GM19397 (cell line): ENCODE results near the gene SOX6.
"Not testable (repeated sequence)": the region's sequence is repeated elsewhere in the genome, so short reads cannot be mapped to it uniquely, and the experiment has no call there.

Source experiments
- ATAC-seq: cut with Tn5 transposase; IDR thresholded peaks from one replicate; pipeline ENCODE4 v1.9.1; 2021; ENCODE audit warnings: mild to moderate bottlenecking, moderate library complexity; ENCODE audit not compliant: unreplicated experiment

Gene SOX6

DNA sequence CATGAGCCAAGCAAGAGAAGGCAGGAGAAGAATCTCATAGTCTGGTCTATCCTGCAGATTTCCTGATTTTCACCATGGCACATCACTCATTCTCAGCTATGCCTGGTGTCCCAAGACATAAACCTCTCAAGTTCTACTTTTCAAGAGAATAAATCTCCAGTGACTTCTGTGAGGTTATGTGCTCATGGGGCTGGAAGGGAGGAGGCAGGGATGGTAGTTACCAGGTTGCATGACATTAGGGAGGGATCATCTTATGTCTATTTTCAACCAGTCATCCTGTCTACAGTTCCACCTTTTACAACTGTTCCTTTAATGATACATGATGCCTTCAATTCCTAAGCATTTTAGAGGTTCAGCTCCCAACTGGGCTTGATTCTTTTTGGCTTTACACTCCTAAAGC, 297.7 kb downstream of the SOX6 start:
- no peak for ATAC-seq

DNA sequence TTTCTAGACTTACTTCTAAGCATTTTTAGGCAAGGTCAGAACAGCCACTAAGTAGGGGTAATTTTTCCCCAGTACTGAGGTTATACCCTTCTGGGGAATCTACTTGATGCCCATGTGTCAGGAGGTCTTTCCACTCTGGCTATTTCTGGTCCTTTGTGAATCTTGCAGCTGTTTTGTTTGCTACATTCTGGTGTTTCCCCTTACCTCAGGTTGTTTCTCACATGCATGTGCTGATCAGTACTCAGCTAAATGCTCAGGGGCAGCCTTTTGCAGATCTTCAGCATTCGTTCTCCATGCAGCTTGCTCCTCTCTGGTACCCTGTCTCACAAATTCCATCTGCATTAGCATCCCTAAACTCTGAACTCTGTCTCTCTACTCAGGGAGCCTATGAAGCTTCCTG, 303.6 kb downstream of the SOX6 start:
- ATAC-seq, result no peak

DNA sequence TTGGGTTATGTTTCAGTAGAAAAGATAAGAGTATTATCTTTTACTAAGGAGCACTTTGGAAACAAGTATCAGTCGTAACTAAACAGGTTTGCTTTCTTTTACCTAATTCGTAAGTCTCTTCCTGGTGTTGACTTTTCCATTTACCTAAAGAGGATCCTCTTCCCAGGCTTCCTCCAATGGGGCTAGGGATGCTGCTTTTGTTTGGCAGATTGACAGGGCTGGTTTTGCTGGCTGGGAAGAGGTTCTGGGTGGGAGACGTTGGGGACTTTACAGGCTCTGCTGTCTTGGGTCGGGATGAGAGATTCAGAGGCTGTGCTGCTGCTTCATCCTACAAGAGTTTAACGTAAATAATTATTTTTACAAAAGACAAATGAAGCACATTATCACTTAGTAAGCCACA, 306.7 kb downstream of the SOX6 start:
- ATAC-seq, result no peak

DNA sequence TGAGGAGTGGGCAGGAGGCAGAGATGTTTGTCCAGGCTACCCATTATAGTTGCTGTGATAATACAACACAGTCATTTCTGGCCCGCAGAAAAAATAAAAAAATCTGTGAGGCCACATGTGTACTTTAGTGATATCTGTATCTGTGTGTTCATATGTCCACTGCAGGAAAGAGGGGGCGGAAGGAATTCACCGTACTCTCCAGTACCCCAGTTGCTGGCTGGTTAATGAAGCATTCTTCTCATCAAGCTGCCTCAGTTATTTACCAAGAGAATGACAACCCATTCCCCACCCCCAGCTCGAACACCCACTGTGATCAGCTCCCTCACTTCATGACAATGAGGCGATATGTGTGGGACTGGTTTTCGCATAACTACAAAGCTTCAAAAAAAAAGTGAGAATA, 309.3 kb downstream of the SOX6 start:
- no peak for ATAC-seq

DNA sequence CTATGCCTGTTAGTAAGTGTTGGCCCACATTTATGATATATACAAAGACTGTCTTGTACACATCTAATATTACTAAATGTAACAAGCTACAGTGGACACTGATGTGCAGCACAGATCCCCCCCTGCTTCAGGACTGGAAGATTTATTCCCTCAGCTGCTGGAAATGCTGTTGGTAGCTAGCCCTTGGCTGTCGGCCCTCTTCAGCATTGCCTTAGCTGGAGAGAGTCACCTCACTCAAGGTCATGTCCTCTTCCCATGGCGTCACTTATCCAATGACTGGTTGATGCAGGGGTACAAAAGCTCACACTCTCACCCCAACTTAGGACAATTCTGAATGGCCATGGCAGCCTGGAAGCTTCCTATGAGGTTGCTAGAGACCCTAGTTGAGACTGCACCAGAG, 312.7 kb downstream of the SOX6 start:
- no peak for ATAC-seq

DNA sequence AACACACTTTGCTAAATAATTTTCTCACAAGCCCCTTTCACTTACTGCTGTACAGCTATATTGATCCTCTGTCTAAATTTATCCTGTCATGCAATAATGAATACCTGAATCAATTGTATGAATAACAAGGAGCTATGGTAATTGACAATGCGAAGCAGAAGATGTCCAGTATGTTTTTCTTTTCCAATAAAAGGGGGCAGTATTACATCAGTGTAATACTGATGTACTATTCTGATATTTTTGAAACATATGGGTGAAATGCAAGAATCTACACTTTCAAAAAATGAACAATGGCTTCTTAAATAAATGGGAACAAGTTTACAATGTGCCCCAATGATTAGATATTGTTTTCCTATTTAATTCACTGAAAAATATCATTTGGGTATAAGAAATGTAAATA, 315.1 kb downstream of the SOX6 start:
- ATAC-seq, result no peak

DNA sequence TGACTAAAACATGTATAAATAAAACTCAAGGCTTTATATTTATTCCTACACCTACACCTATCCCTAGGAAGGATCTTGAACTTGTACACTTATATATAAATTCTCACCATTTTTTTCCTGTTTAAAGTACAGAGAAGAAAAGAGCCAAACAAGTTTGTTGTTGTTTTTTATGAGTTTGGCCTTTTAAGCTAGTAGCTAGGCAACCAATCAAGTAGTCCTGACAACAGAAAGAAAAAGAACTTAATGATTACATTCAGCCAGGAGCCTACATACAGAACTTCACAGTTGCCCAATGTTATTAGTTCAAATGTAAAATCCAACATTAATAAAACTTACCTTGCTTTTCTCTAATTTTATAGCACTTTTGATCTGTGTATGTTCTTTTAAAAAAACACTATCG, 316.2 kb downstream of the SOX6 start:
- ATAC-seq, result no peak

DNA sequence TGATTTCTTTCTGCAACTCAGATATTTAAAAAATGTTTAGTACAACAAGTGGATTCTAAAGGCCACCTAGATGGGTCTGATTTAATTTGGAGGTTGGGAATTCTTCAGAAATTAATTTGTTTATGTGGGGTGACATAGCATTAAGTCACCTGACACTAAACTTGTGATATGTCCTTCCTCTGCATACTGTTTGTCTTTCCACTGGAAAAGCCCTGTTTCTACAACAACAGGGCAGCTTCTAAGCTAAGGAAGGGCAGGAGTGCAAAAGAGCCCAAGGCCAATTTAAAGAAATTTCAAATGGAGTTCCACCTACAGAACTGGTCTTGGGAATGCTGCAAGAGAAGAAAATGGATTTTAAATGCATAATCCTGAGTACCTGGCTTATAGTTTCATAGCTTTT, 319.2 kb downstream of the SOX6 start:
- no peak for ATAC-seq

DNA sequence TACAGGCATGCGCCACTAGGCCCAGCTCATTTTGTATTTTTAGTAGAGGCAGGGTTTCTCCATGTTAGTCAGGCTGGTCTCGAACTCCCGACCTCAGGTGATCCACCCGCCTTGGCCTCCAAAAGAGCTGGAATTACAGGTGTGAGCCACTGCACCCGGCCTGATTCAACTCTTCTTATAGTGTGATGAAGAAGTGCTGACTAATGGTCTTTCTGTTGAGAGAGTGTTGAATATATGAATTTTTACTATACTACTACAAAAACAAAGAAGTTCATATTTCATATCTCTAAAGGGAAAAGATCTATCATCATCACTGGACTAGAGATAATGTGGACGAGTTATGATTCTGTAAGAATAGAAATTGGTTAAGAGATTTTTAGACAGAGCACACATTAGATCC, 320.1 kb downstream of the SOX6 start:
- no peak for ATAC-seq

DNA sequence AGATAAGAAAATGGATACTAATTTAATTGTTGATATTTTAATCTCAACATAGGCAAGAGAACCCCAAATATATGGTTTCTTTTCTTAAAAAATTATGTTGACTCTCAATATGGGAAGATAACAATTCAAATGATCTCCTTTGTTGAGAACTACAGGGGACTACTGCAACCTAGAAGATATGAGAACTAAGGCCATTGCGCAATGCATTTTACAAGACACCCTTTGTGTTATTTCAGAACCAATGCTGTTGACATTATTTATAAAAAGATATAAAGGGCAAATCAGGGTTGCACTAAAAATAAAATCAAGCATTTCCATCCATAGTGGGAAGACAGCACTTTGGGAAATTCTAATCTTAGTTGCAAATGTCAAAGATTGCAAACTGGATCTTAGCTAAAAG, 322.3 kb downstream of the SOX6 start:
- ATAC-seq, result no peak

DNA sequence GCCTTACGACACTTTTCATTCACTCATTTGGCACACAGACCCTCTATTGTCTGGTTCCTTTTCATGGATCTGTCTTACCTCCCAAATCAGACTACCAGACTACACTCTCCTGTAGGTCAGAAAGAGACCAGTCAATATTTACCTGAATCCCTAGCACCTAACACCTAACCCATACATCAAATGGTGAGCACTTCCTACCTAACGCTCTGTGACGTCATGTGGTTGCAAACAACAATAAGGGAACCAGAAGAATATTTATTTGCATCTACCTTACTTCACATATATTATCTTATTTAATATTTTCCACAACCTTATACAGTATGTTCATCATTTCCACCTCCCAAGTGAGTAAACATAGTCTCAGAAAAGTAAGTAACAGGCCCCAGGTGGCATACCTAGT, 323.4 kb downstream of the SOX6 start:
- ATAC-seq, result no peak

DNA sequence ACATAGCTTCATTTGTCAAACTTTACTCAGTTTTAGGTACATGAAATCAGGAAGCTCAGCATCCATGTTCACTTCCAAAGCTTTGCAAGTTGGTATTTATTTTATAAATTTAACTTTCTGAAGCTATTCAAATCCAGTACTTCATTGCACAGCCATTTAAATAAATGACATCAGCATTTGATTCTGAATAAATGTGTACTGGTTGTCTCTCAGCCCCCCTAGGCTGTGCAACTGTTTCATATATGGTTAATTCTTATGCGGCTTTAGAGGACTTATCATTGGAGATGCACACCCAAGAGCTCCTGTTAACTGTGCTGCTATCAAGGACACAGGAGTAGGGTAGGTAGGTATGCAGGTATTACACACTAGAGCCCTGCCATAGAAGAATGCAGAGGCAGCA, 325.1 kb downstream of the SOX6 start:
- no peak for ATAC-seq

DNA sequence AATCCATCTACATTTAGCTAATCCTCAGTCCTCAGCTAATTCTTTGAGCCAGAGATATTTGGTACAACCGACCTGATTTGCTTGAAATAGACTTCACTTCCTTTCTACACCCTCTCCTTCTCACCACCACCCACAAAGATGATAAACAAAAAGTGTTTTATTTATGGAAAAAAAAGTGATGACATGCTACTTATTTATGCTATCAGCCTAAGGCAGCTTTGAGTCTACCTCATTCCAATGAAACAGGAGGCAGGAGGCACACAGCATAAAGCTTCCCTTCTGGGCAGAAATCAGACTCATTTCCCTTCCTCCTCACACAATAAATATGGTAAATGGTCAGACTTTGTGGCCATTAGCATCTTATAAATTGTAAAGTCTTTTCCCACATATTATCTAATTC, 325.7 kb downstream of the SOX6 start:
- ATAC-seq, result no peak

DNA sequence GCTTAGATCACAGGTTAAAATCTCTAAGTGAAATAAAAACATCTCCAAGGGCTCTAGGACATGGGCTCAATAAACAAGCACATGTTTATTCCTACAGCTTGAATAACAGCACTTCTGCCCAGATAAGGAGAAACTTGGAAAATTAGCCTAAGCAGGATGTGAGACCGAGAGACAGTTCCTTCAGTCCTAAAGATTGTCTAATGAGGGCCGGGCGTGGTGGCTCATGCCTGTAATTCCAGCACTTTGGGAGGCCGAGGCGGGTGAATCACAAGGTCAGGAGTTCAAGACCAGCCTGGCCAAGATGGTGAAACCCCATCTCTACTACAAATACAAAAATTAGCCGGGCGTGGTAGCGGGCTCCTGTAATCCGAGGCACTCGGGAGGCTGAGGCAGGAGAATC, 327.2 kb downstream of the SOX6 start:
- not testable (repeated sequence) for ATAC-seq

DNA sequence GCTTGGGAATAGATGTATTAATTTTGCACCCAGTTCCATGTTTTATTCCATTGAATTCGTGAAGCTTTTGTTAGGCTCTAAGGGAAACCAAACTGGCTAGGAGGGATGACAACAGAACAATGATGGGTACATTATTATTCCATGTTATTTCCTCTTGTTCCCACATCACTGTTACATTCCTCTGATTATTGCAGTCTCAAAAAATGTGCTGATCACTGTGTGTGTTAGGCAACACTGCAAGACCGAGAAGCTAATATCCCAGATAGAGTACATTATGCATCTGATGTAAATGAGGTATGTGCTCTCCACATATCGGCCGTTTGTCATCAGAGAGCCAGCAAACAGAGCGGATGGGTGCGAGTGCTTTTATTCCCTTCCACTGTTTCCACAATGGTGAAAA, 327.9 kb downstream of the SOX6 start:
- no peak for ATAC-seq

DNA sequence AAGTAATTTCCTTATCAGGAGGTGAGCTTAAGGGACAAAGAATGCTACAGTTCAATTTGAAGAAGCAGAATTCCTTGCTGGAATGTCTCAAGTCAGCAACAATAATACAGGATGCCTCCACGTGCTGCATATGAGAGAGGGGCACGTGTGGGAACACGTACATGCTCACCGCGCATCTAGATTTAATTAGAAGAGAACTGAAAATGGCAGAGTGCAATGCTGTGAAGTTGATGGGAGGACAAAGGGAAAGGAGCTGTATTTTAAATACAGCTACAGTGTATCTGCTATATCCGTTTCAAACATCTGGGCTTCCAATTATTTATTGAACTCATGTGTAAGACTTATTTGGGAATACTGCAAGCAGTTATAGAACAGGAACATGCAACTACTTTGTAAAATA, 328.7 kb downstream of the SOX6 start:
- ATAC-seq, result no peak

DNA sequence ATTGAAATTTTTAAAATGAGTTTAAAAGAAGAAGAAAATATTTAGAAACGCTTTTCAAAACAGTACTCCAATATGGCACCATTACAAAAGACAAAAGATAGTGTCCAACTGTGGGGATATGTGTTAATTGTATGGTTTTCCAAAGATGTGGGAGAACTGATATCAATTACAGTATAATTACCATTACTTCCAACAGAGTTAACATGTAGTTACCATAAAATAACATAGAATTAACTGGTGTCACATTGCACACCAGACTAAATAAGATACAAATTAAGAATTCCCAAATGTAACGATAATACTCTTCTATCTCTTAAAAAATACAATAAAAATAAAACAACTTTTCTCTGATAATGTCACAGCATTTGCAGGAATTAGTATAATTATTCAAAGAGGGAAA, 329.5 kb downstream of the SOX6 start:
- no peak for ATAC-seq

DNA sequence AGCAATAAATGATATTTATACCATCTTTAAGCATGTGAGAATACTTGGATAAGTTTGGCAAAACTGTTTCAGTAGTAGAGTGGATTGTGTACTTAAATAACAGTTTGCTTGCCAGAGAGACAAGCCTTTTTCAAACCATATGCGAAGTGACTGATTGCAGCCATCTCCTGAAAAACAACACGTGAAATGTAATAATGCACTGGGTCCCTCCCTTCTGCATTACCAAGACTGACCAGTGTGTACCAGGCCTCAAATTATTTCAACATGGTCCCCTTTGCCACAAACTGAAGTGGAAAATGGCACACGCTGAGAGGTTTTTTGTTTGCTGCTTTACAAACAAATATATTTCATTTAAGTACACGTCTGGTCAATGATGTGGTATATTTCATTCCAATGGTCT, 337.4 kb downstream of the SOX6 start:
- no peak for ATAC-seq

DNA sequence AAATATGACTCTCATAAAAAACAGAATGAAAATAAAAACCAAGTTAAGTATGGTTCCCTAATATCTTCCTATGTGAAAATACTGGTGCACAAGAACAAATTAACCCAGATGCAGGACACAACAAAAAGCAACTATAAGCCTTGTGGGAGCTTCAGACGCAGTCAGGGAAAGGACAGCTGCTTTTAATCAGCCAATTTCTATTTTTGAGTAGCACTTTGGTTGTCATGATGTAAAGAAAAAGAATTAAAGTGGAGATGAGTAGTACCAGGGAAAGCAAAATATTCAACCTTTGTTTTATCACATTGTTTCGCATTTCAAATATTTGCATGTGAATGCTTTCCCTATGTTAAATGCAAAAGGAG, 339.9 kb downstream of the SOX6 start:
- ATAC-seq, result no peak

DNA sequence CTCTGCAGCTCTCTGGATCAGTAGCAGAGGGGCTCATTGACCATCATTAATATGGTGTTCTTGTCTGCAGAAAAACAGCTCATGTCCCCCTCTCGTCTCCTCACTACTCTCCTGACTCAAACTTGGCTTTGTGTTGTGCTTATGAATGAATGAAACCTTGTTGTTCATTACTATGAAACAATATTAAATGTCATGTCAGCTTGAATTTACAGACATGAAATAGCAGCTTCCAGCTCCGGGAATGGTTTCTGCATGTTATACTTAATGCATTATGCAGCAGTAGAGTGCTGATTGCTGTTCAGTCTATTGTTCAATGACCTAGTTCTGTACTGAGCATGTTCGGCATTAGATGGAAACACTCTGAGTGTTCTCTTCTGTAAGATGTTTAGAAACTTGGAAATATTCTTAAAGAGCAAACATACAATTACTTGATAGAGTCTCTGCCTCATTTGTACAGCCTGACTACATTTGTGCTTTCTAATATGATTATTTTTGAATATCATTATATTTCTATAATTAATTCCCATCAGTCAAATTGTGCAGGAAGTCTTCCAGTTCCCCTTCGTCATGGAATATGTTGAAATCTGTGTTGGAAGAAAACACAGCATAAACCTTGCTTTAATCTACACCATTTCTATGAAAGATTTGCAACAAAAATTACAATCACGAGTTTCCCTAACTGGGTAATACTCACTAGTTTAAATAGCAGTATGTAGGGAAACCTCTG, 340.4 kb downstream of the SOX6 start:
- ATAC-seq, result no peak

DNA sequence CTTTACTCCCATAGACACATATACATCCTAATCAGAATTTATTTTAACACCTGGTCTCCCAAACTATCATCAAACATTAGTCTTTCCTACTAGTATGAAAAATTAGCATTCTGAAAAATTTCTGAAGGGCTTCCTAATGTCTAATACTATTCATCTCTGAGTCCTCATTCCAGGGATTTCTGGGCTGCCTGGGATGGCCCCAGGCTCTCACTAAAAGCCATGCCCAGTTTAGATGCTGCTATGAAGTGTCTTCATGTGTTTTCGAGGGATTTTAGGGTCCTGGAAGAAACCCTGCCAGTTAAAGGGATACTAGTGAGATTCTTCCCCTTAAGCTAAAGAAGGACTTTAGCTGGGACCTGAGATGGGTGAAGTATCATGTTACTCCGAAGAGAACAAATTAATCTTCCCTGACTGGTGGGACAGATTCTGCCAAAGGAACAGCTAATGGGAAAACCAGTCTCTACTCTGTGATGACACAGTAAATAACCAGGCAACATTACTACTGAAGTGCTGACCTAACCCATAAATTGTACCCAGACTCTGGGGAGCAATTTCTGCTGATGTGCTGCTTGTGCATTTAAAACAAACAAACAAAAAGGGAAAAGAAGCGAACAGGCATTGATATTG, 342.6 kb downstream of the SOX6 start:
- ATAC-seq, result no peak

DNA sequence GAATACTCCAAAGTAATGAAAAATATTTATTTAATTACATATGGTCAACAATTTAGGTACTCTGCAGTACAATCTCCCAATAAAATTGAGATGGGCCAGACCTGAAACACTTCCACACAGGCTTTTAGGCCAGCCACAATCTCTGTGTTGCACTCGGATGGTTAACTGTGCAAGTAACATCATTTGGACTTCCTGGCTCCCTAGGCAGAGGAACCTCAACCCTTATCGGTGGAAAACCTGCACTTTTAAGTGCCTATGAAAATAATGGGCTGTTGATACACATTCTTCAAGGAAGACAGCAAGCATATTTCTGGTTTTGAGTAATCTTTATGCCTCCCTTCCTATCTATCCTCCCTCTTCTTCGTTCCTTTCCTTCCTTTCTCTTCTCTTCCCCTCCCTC, 343.1 kb downstream of the SOX6 start:
- no peak for ATAC-seq

DNA sequence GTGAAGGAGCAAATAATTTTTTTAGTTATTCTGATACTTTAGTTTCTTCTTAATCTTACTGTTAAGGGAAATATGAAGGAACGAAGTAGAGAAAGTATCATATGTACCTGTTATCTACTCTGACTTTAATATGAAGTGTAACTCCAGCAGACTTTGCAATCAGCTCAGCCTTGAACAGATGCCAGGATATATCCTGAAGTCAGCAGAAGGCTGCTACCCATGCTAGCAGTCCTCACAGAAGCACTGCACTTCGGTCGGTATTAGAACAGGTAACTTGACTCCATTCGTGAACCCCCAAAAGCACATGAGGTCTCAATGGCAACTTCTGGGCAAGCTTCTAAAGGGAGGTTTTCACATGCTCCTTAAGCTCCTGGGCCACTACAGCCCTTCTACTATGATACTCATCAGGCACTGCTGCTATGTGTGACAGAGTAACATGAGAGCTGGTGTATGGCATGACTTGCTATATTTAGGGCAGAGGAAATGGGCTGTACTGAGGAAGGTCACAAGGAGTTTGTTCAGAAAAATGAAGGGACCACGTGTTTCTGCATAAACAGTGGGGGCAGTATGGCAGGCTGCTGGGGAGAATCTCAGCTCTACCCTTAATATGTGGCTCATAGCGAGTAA, 344.1 kb downstream of the SOX6 start:
- ATAC-seq, result no peak
